HG02852 (cell line): ENCODE data around the gene GPAT3.
"Not testable (repeated sequence)": the region's sequence is repeated elsewhere in the genome, so short reads cannot be mapped to it uniquely, and the experiment has no call there.

Experiments
- ATAC-seq: cut with Tn5 transposase; IDR thresholded peaks from one replicate; pipeline ENCODE4 v1.9.1; 2021; ENCODE audit warnings: mild to moderate bottlenecking, moderate library complexity; ENCODE audit not compliant: unreplicated experiment

The GPAT3 gene

GRCh38 chr4:83535520-83536361 lies at the start of gene GPAT3:
GPAT3 (plus strand) TSS chr4:83536108; CDS start chr4:83536623, 515 bp downstream.
- peak; percentile 67 for ATAC-seq

GRCh38 chr4:83486457-83487129 lies 49.3 kb upstream of the GPAT3 start:
- ATAC-seq, result no peak

GRCh38 chr4:83489711-83490326 lies 46.1 kb upstream of the GPAT3 start:
- no peak for ATAC-seq

- ATAC-seq, result peak; percentile 75
Measured at GRCh38 chr4:83490876-83491450, 44.9 kb upstream of the GPAT3 start.

- ATAC-seq, result not testable (repeated sequence)
Measured at GRCh38 chr4:83496085-83496917, 39.6 kb upstream of the GPAT3 start.

GRCh38 chr4:83498187-83498586 lies 37.7 kb upstream of the GPAT3 start:
- no peak for ATAC-seq

GRCh38 chr4:83501671-83502070 lies 34.2 kb upstream of the GPAT3 start:
- not testable (repeated sequence) for ATAC-seq

GRCh38 chr4:83503974-83504373 lies 31.9 kb upstream of the GPAT3 start:
- ATAC-seq, result no peak

- no peak for ATAC-seq
Measured at GRCh38 chr4:83504503-83504902, 31.4 kb upstream of the GPAT3 start.

- no peak for ATAC-seq
Measured at GRCh38 chr4:83504996-83505395, 30.9 kb upstream of the GPAT3 start.

- ATAC-seq, result not testable (repeated sequence)
Measured at GRCh38 chr4:83509156-83509585, 26.7 kb upstream of the GPAT3 start.

GRCh38 chr4:83510442-83510841 lies 25.5 kb upstream of the GPAT3 start:
- ATAC-seq, result no peak

GRCh38 chr4:83516042-83516772 lies 19.7 kb upstream of the GPAT3 start:
- ATAC-seq, result no peak

- ATAC-seq, result no peak
Measured at GRCh38 chr4:83522239-83522638, 13.7 kb upstream of the GPAT3 start.

- ATAC-seq, result no peak
Measured at GRCh38 chr4:83527671-83528070, 8.2 kb upstream of the GPAT3 start.

GRCh38 chr4:83536362-83537272 lies 709 bp downstream of the GPAT3 start:
- ATAC-seq, result peak; percentile 17

- no peak for ATAC-seq
Measured at GRCh38 chr4:83542225-83542624, 6.3 kb downstream of the GPAT3 start.

GRCh38 chr4:83546786-83547185 lies 10.9 kb downstream of the GPAT3 start:
- ATAC-seq, result no peak
